Activated naive CD4-positive, alpha-beta T cell treated with anti-CD3 and anti-CD28 coated beads, Interleukin-2, amount 50 U/mL, for 72 hours (primary cell): ENCODE data around the gene TRIB2. TPM values are rescaled to one million over a fixed set of nuclear protein-coding genes. Genes with fewer than 3 reads are reported as not detected.

Experiments used
- ATAC-seq, 2 donors: fragments of 150-1000 bp; cut with Tn5 transposase; 2 replicates each; pipeline ENCODE4 v1.10.0; 2021; ENCODE audit warnings: mild to moderate bottlenecking in 2 of 2, moderate library complexity in 2 of 2
- DNase-seq, 2 donors: peaks; one replicate each; pipeline ENCODE4 v3.0.0; 2021 to 2022; ENCODE audit warnings: low spot score in 2 of 2
- H3K27ac Mint-ChIP-seq, 2 donors: one replicate each; pipeline ENCODE4 v1.8.0; 2022; ENCODE audit warnings: mild to moderate bottlenecking in 2 of 2, mixed read lengths in 2 of 2
- H3K36me3 Mint-ChIP-seq, 2 donors: one replicate each; pipeline ENCODE4 v1.8.0; 2022; ENCODE audit warnings: mixed read lengths in 2 of 2
- H3K9me3 Mint-ChIP-seq, 2 donors: one replicate each; pipeline ENCODE4 v1.8.0; 2022; ENCODE audit warnings: mixed read lengths in 2 of 2
- total RNA-seq, 2 donors: library from RNA; stranded (reverse); gene quantifications; one replicate each; pipeline ENCODE4 v1.2.3, GENCODE V29; 2022

The TRIB2 gene
- total RNA-seq, 2 donors from 2014 or later, result 2.6 to 7.7 TPM

- no peaks in the 10 kb centered on the region for H3K9me3 Mint-ChIP-seq
- ATAC-seq, result no peak
- no peak for DNase-seq
- peaks cover 0 to 17% of the 10 kb centered on the region in 2 donors for H3K36me3 Mint-ChIP-seq
- peak overlapping the region in 1 of 2 donors; percentile 45 for H3K27ac Mint-ChIP-seq
Observed at GRCh38 chr2:12725233-12726187, 8.8 kb downstream of the TRIB2 start.

GRCh38 chr2:12726271-12726670 lies 9.5 kb downstream of the TRIB2 start:
- Mint-ChIP-seq H3K36me3 (peaks cover 4 to 17% of the 10 kb centered on the region in 2 donors), H3K9me3 (no peaks in the 10 kb centered on the region), H3K27ac (peak overlapping the region in 1 of 2 donors; percentile 45)
- DNase-seq, result no peak
- no peak for ATAC-seq

- Mint-ChIP-seq H3K9me3 (no peaks in the 10 kb centered on the region), H3K36me3 (peaks cover 4 to 17% of the 10 kb centered on the region in 2 donors), H3K27ac (no peak overlapping the region)
- ATAC-seq (no peak), DNase-seq (no peak)
Observed at GRCh38 chr2:12727065-12727464, 10.3 kb downstream of the TRIB2 start.

- no peak for DNase-seq
- peaks cover 4 to 17% of the 10 kb centered on the region in 2 donors for H3K36me3 Mint-ChIP-seq
- H3K9me3 Mint-ChIP-seq, result no peaks in the 10 kb centered on the region
- H3K27ac Mint-ChIP-seq, result peak overlapping the region in 1 of 2 donors; percentile 71
- ATAC-seq, result no peak
Observed at GRCh38 chr2:12727641-12728040, 10.9 kb downstream of the TRIB2 start.

- Mint-ChIP-seq H3K9me3 (no peaks in the 10 kb centered on the region), H3K36me3 (peaks cover 4 to 17% of the 10 kb centered on the region in 2 donors), H3K27ac (peak overlapping the region; percentile 69 to 71)
- DNase-seq, result peak in 1 of 2 donors; percentile 28
- ATAC-seq, result peak; percentile 89 to 93
Observed at GRCh38 chr2:12728221-12728777, 11.6 kb downstream of the TRIB2 start.

- Mint-ChIP-seq H3K36me3 (peaks cover 4 to 9% of the 10 kb centered on the region in 2 donors), H3K27ac (no peak overlapping the region), H3K9me3 (no peaks in the 10 kb centered on the region)
- DNase-seq (no peak), ATAC-seq (no peak)
Observed at GRCh38 chr2:12730265-12730664, 13.5 kb downstream of the TRIB2 start.

GRCh38 chr2:12731701-12732280 lies 15.1 kb downstream of the TRIB2 start:
- no peak for ATAC-seq
- no peak for DNase-seq
- Mint-ChIP-seq H3K27ac (no peak overlapping the region), H3K9me3 (no peaks in the 10 kb centered on the region), H3K36me3 (peaks cover 4 to 5% of the 10 kb centered on the region in 2 donors)

GRCh38 chr2:12732651-12733050 lies 15.9 kb downstream of the TRIB2 start:
- peak overlapping the region in 1 of 2 donors; percentile 65 for H3K27ac Mint-ChIP-seq
- DNase-seq (no peak), ATAC-seq (no peak)
- H3K36me3 Mint-ChIP-seq, result peaks cover 4 to 5% of the 10 kb centered on the region in 2 donors
- no peaks in the 10 kb centered on the region for H3K9me3 Mint-ChIP-seq

GRCh38 chr2:12733846-12734245 lies 17.1 kb downstream of the TRIB2 start:
- Mint-ChIP-seq H3K27ac (no peak overlapping the region), H3K36me3 (peaks cover 4 to 7% of the 10 kb centered on the region in 2 donors), H3K9me3 (no peaks in the 10 kb centered on the region)
- ATAC-seq, result no peak
- no peak for DNase-seq

- Mint-ChIP-seq H3K27ac (no peak overlapping the region), H3K36me3 (peaks cover 4 to 13% of the 10 kb centered on the region in 2 donors), H3K9me3 (no peaks in the 10 kb centered on the region)
- ATAC-seq (no peak), DNase-seq (no peak)
Observed at GRCh38 chr2:12734914-12735654, 18.3 kb downstream of the TRIB2 start.

GRCh38 chr2:12737297-12737696 lies 20.6 kb downstream of the TRIB2 start:
- no peak for ATAC-seq
- no peak for DNase-seq

GRCh38 chr2:12737738-12738485 lies 21.2 kb downstream of the TRIB2 start:
- H3K36me3 Mint-ChIP-seq, result peaks cover 0 to 13% of the 10 kb centered on the region in 2 donors
- ATAC-seq (no peak), DNase-seq (no peak)
- no peaks in the 10 kb centered on the region for H3K9me3 Mint-ChIP-seq
- H3K27ac Mint-ChIP-seq, result peak overlapping the region in 1 of 2 donors; percentile 66

More at GRCh38 chr2:12737297-12737696, 20.6 kb downstream of the TRIB2 start:
- no peak overlapping the region for H3K27ac Mint-ChIP-seq
- H3K9me3 Mint-ChIP-seq, result no peaks in the 10 kb centered on the region
- peaks cover 0 to 13% of the 10 kb centered on the region in 2 donors for H3K36me3 Mint-ChIP-seq

GRCh38 chr2:12739721-12740254 lies 23.1 kb downstream of the TRIB2 start:
- Mint-ChIP-seq H3K36me3 (peaks cover 0 to 13% of the 10 kb centered on the region in 2 donors), H3K9me3 (no peaks in the 10 kb centered on the region), H3K27ac (no peak overlapping the region)
- ATAC-seq (no peak), DNase-seq (no peak)

GRCh38 chr2:12741380-12741779 lies 24.6 kb downstream of the TRIB2 start:
- Mint-ChIP-seq H3K36me3 (peaks cover 0 to 13% of the 10 kb centered on the region in 2 donors), H3K9me3 (no peaks in the 10 kb centered on the region), H3K27ac (no peak overlapping the region)
- DNase-seq, result no peak
- ATAC-seq, result no peak

- no peak for ATAC-seq
- H3K27ac Mint-ChIP-seq, result no peak overlapping the region
- H3K9me3 Mint-ChIP-seq, result no peaks in the 10 kb centered on the region
- DNase-seq, result no peak
- peaks cover 0 to 8% of the 10 kb centered on the region in 2 donors for H3K36me3 Mint-ChIP-seq
Observed at GRCh38 chr2:12742891-12743290, 26.2 kb downstream of the TRIB2 start.
